Ovary (tissue), 9 donors: ENCODE data around the gene AFTPH. TPM values are rescaled to one million over a fixed set of nuclear protein-coding genes. Genes with fewer than 3 reads are reported as not detected.

Source experiments
- DNase-seq, 5 donors: peaks; one replicate each; pipeline ENCODE4 v3.0.0-alpha.2; 2019 to 2020
- H3K27ac ChIP-seq, 2 donors: fragments of 200-600 bp; one replicate each; pipeline versions ENCODE4 v1.5.1 to v1.8.0; 2019 to 2022
- H3K27me3 ChIP-seq: fragments of 200-600 bp; one replicate; pipeline ENCODE4 v1.8.0; 2022
- H3K36me3 ChIP-seq: fragments of 200-600 bp; sonication (generic); one replicate; pipeline ENCODE4 v1.5.1; 2019
- H3K4me1 ChIP-seq: one replicate; pipeline ENCODE4 v1.8.1; 2013; ENCODE audit warnings: mild to moderate bottlenecking, moderate library complexity; ENCODE audit not compliant: insufficient read depth
- H3K4me3 ChIP-seq: fragments of 200-600 bp; sonication (generic); one replicate; pipeline ENCODE4 v1.5.1; 2017
- H3K9me3 ChIP-seq, 2 donors: fragments of 200-600 bp in 1 of 2; sonication (generic) in 1 of 2; one replicate each; pipeline versions ENCODE4 v1.5.1 to v1.8.1; 2013 to 2019; ENCODE audit warnings: mild to moderate bottlenecking in 1 of 2, moderate library complexity in 1 of 2
- CTCF ChIP-seq, 3 donors: fragments of 450-650 bp in 2 of 3; fragments of 200-600 bp in 1 of 3; IDR thresholded peaks; one replicate each; pipeline versions ENCODE4 v1.5.1 to v1.8.0; 2016 to 2022; ENCODE audit warnings: antibody characterized with exemption in 3 of 3, mild to moderate bottlenecking in 1 of 3
- EP300 ChIP-seq: sonication (generic); formaldehyde crosslinking; IDR thresholded peaks from one replicate; pipeline ENCODE4 v1.6.1; 2017; ENCODE audit warnings: antibody characterized with exemption
- POLR2A ChIP-seq: fragments of 450-650 bp; IDR thresholded peaks from one replicate; pipeline ENCODE4 v1.6.1; 2017; ENCODE audit warnings: antibody characterized with exemption, mild to moderate bottlenecking, moderate library complexity
- WGBS, 3 donors: extraction: QIAGEN DNeasy Blood & Tissue Kit in 1 of 3; methylation state at CpG; one replicate each; pipeline versions ENCODE4 v1.1.5 to v1.1.7; 2013 to 2017; 5-methylcytosine and 5-hydroxymethylcytosine counted together
- intact Hi-C, 4 donors: fragments of 100-400 bp; cut with DNase I; formaldehyde crosslinking; loops; one replicate each; pipeline versions ENCODE4 v1.11.0 to v1.15.1; 2022 to 2023
- polyA plus RNA-seq, 2 donors: library from polyadenylated mRNA; stranded (reverse); fragments of 200-250 nt in 1 of 2; fragments of 350-450 nt in 1 of 2; fragmentation: Illumina TruSeq in 1 of 2; extraction: RNeasy Lipid Tissue Mini Kit (QIAGEN cat#74804) in 1 of 2; gene quantifications; one replicate each; pipeline ENCODE4 v1.2.3, GENCODE V29; 2013 to 2014
- total RNA-seq, 7 donors: library from RNA; depleted of rRNA in 2 of 7; stranded (reverse); fragments of >200 nt in 2 of 7; fragmentation: NEBNext Ultra II Directional in 3 of 7; extraction: Animal tissue kit (Norgen Biotek cat#: 25700) in 3 of 7; gene quantifications; one replicate each; pipeline versions ENCODE4 v1.1.0 to v1.2.4, GENCODE V29; 2016 to 2023
- donor health status: DM: no; HTN: no; CAD: no; lungs with moderate emphysema.
- donor health status: DM: no; HTN: no; CAD: no.
- donor health status: Bipolar disorder and iron deficiency.
- donor health status: DM: yes; HTN: yes; CAD: no.
- donor health status: DM: no; HTN: no; CAD: no.
- donor health status: DM: yes; HTN: yes; CAD: no.

The AFTPH gene
- total and polyA plus RNA-seq, 9 donors: 18.5 to 33.8 (median 27.6) TPM

GRCh38 chr2:64587561-64587960 is 63.4 kb downstream of the AFTPH start:
- no peak overlapping the region for H3K27ac ChIP-seq
- intact Hi-C loops: loop anchor here in 2 of 4 donors (2.0 to 5.0 kb wide), 2 partner anchors 279 to 280 kb away; no protein-coding TSS in a partner anchor

GRCh38 chr2:64591188-64591587 is 67.1 kb downstream of the AFTPH start:
- H3K9me3 ChIP-seq: no peaks in the 10 kb centered on the region
- H3K27me3 ChIP-seq: no peaks in the 10 kb centered on the region
- TF ChIP-seq EP300 (no peak), POLR2A (no peak), CTCF (IDR thresholded peaks at IDR 0.05) (no peak)
- no peak overlapping the region for H3K27ac ChIP-seq
- no peaks in the 10 kb centered on the region for H3K4me1 ChIP-seq
- WGBS, 3 donors: 96 to 98% (median 97%) methylated on average over 4 of the region's 4 CpGs
- no peaks in the 10 kb centered on the region for H3K36me3 ChIP-seq
- H3K4me3 ChIP-seq: no peak overlapping the region
- intact Hi-C loops: loop anchor here in 1 of 4 donors (5.0 kb wide), 1 partner anchor 281 kb away; no protein-coding TSS in a partner anchor
- no peak for DNase-seq

More at GRCh38 chr2:64587561-64587960, 63.4 kb downstream of the AFTPH start:
- Histone ChIP-seq H3K9me3 (no peaks in the 10 kb centered on the region), H3K4me3 (no peak overlapping the region), H3K4me1 (no peaks in the 10 kb centered on the region), H3K36me3 (no peaks in the 10 kb centered on the region), H3K27me3 (no peaks in the 10 kb centered on the region)
- TF ChIP-seq CTCF (IDR thresholded peaks at IDR 0.05): no peak
- TF ChIP-seq POLR2A: no peak
- DNase-seq: no peak

GRCh38 chr2:64593035-64593655 is 69.0 kb downstream of the AFTPH start:
- Histone ChIP-seq H3K36me3 (no peaks in the 10 kb centered on the region), H3K27me3 (no peaks in the 10 kb centered on the region), H3K9me3 (no peaks in the 10 kb centered on the region), H3K4me1 (no peaks in the 10 kb centered on the region), H3K27ac (no peak overlapping the region), H3K4me3 (no peak overlapping the region)
- intact Hi-C loops: loop anchor here in 1 of 4 donors (5.0 kb wide), 1 partner anchor 279 kb away; no protein-coding TSS in a partner anchor
- peak in 1 of 5 donors; percentile 37 for DNase-seq
- TF ChIP-seq EP300: no peak
- no peak for TF ChIP-seq POLR2A
- TF ChIP-seq CTCF (IDR thresholded peaks at IDR 0.05): no peak
- WGBS, 3 donors: 79 to 89% (median 86%) methylated on average over 4 of the region's 4 CpGs

GRCh38 chr2:64594226-64594989 is 70.3 kb downstream of the AFTPH start:
- intact Hi-C loops: loop anchor here in 1 of 4 donors (5.0 kb wide), 1 partner anchor 278 kb away; no protein-coding TSS in a partner anchor
- Histone ChIP-seq H3K27ac (no peak overlapping the region), H3K9me3 (no peaks in the 10 kb centered on the region), H3K4me3 (no peak overlapping the region), H3K4me1 (no peaks in the 10 kb centered on the region), H3K27me3 (no peaks in the 10 kb centered on the region), H3K36me3 (no peaks in the 10 kb centered on the region)
- TF ChIP-seq EP300 (no peak), POLR2A (no peak), CTCF (IDR thresholded peaks at IDR 0.05) (no peak)
- no peak for DNase-seq
- 73 to 85% (median 80%) methylated on average over 7 of the region's 7 CpGs for WGBS, 3 donors
